ENCODE data around the gene SLC7A6OS. TPM values are rescaled to one million over a fixed set of nuclear protein-coding genes. Genes with fewer than 3 reads are reported as not detected.
A peak's percentile ranks its signal among the peaks of the same experiment; 100 is the strongest.

The SLC7A6OS gene
- total and polyA plus RNA-seq, 10 of the 15 experiments (the other 5 are each of a cell fraction or from before 2014, with no cell fraction given): 2.9 to 27.4 (median 16.9) TPM

DNA sequence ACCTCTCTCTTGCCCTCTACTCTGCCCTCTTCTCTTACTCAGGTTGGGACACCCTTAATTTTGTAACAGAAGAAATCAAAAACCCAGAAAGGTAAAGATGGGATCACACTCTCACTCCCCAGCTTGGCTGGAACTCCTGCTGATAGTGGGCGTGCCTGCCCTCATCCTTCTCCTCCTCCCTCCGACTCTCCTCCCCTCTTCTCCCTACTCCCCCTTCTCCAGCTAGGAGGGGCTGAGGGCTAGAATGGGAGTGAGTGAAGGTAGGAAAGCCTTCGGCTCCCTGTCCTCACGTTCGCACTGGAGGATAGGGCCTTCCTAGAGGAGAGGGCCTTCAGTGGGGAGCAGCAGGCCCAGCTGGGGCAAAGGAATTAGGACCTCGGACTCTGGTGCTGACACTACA, 20.3 kb downstream of the SLC7A6OS start:
- no peak for FAIRE-seq
- BruUV-seq (replicated peaks): no TSS peak

More for the DNA sequence above, 20.3 kb downstream of the SLC7A6OS start:
- ATAC-seq (no peak), DNase-seq (ENCODE audit: low read depth, low spot score) (no peak)
- Histone ChIP-seq H3K9ac (ENCODE audit: control insufficient read depth, insufficient read depth, low read length) (no peak overlapping the region), H3K4me1 (ENCODE audit: control insufficient read depth, insufficient read depth, low read length) (peaks cover 51% of the 10 kb centered on the region), H4K20me1 (ENCODE audit: control insufficient read depth, insufficient read depth) (no peaks in the 10 kb centered on the region), H2AFZ (ENCODE audit: control insufficient read depth, low read depth, low read length) (no peak overlapping the region), H3K4me3 (no peak overlapping the region), H3K9me3 (replicated peaks; ENCODE audit: control insufficient read depth, insufficient read depth, low read length) (no peaks in the 10 kb centered on the region), H3K79me2 (ENCODE audit: control insufficient read depth, insufficient read depth, low read length) (peaks cover 33% of the 10 kb centered on the region), H3K27me3 (replicated peaks in 1 of 2; ENCODE audit: control insufficient read depth in 2 of 2, insufficient read depth in 2 of 2, low read length in 1 of 2) (no peaks in the 10 kb centered on the region), H3K36me3 (ENCODE audit: control insufficient read depth in 2 of 2, insufficient read depth in 2 of 2, low read length in 1 of 2) (peaks cover 30 to 31% of the 10 kb centered on the region in 2 experiments; a peak in 3 of 4 replicates), H3K4me2 (ENCODE audit: control insufficient read depth, insufficient read depth) (peak overlapping the region; percentile 4; the same call in 1 of the 2 replicates), H3K27ac (ENCODE audit: control insufficient read depth, insufficient read depth) (peak overlapping the region; percentile 70)
- ChIA-PET CTCF (interaction anchor here (0.7 to 4.8 kb wide), 7 partner anchors 10 to 776 kb away, joined by 3 to 94 read pairs (median 4); partner anchors contain the start of gene SLC7A6), RAD21 (ENCODE audit: unreplicated experiment) (interaction anchor here (1.4 to 4.9 kb wide), 10 partner anchors 9 to 37 kb away, joined by 5 to 55 read pairs (median 10); partner anchors contain the start of genes PRMT7, SLC7A6 and SLC7A6OS), POLR2A (interaction anchor here (1.3 to 11.1 kb wide), 6 partner anchors 10 to 31 kb away, joined by 4 to 177 read pairs (median 12); partner anchors contain the start of genes PRMT7, SLC7A6 and SLC7A6OS), SMC1A (ENCODE audit: uncharacterized antibody, unreplicated experiment) (interaction anchor here (0.8 to 5.0 kb wide), 13 partner anchors 9 to 37 kb away, joined by 3 to 56 read pairs (median 10); partner anchors contain the start of genes PRMT7, SLC7A6 and SLC7A6OS)
- intact Hi-C loops (cut with micrococcal nuclease; ENCODE audit: unreplicated experiment) (no loop called here), in situ Hi-C loops (cut with MboI) (no loop called here)
- TF ChIP-seq, protein P1, sequence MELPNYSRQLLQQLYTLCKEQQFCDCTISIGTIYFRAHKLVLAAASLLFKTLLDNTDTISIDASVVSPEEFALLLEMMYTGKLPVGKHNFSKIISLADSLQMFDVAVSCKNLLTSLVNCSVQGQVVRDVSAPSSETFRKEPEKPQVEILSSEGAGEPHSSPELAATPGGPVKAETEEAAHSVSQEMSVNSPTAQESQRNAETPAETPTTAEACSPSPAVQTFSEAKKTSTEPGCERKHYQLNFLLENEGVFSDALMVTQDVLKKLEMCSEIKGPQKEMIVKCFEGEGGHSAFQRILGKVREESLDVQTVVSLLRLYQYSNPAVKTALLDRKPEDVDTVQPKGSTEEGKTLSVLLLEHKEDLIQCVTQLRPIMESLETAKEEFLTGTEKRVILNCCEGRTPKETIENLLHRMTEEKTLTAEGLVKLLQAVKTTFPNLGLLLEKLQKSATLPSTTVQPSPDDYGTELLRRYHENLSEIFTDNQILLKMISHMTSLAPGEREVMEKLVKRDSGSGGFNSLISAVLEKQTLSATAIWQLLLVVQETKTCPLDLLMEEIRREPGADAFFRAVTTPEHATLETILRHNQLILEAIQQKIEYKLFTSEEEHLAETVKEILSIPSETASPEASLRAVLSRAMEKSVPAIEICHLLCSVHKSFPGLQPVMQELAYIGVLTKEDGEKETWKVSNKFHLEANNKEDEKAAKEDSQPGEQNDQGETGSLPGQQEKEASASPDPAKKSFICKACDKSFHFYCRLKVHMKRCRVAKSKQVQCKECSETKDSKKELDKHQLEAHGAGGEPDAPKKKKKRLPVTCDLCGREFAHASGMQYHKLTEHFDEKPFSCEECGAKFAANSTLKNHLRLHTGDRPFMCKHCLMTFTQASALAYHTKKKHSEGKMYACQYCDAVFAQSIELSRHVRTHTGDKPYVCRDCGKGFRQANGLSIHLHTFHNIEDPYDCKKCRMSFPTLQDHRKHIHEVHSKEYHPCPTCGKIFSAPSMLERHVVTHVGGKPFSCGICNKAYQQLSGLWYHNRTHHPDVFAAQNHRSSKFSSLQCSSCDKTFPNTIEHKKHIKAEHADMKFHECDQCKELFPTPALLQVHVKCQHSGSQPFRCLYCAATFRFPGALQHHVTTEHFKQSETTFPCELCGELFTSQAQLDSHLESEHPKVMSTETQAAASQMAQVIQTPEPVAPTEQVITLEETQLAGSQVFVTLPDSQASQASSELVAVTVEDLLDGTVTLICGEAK (IDR thresholded peaks at IDR 0.05; ENCODE audit: borderline replicate concordance): no peak
- TF ChIP-seq RCOR1 (conservative IDR thresholded peaks at IDR 0.05; ENCODE audit: low read depth, low read length) (no peak), RELA (IDR thresholded peaks at IDR 0.05; ENCODE audit: borderline replicate concordance, partially characterized antibody) (no peak), MYC (IDR thresholded peaks at IDR 0.05; ENCODE audit: insufficient read depth, insufficient read length, insufficient replicate concordance, low read length, severe bottlenecking) (no peak), ASH2L (IDR thresholded peaks at IDR 0.05; ENCODE audit: borderline replicate concordance, low read depth) (no peak), DPF2 (IDR thresholded peaks at IDR 0.05) (no peak), WRNIP1 (IDR thresholded peaks at IDR 0.05; ENCODE audit: borderline replicate concordance, low read depth, low read length) (no peak)
- TF ChIP-seq, protein P2, sequence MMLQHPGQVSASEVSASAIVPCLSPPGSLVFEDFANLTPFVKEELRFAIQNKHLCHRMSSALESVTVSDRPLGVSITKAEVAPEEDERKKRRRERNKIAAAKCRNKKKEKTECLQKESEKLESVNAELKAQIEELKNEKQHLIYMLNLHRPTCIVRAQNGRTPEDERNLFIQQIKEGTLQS (IDR thresholded peaks at IDR 0.05; ENCODE audit: borderline replicate concordance, extremely low read depth, low read depth, low read length): no peak
- 98% methylated on average over 6 of the region's 6 CpGs for WGBS (ENCODE audit: insufficient coverage, insufficient replicate concordance, low lambda C conversion rate, missing lambda C conversion rate)
